ENCODE data around the gene SNRPA. TPM values are rescaled to one million over a fixed set of nuclear protein-coding genes. Genes with fewer than 3 reads are reported as not detected.

SNRPA gene
- total and polyA plus RNA-seq, 2 donors (not counting 1 experiment from before 2014, with no cell fraction given): 92.0 to 147 TPM

DNA sequence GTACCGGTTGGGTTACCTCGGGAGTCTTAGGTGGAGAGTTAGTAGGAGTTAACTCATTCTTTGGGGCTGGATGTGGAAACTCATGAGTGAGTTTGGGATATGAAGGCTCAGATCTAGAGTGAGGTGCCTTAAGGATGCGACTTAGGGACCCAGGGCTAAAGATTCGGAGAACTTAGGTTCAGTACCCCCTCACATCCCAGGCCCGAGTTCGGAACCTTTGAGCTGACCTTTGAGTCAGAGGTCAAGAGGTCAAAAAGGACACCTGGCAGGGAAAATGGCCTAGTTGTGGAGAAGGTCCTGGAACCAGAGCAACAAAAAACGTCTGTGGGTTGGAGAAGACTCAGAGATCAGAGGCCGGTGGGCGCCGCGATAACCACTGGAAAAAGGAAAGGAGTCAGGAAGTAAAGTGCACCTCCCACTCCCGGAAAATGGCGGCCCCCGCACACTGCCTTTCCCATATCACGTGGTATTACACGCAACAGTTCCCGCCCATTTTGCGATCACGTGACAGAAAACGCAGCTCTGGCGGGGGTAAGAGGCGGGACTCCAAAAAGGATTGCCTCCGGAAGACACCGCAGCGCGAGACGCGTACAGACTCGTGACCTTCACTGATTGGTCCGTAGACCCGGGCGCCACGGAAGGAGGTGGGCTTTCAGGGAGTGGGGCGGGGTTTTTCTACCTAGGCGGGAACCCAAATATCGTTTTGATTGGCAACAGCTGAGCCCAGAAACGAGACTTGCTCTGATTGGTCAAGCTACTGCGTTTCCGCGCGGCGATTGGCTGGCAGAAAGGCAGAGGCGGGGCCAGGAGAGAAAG, 737 bp upstream of the SNRPA start, which contains the start of gene ACTMAP:
Gene ACTMAP, minus strand, starts transcription at position 420 of the 816 bp plus-strand sequence. CDS start 674 bp downstream, outside the sequence.
- peak within 1 kb of the TSS; percentile 83 for H3K4me2 ChIP-seq (replicated peaks; ENCODE audit: low read depth, low read length, poor library complexity, severe bottlenecking)
- H3K4me1 ChIP-seq (ENCODE audit: control insufficient read depth in 2 of 2, insufficient read depth in 2 of 2, low read length in 2 of 2): peaks cover 29 to 54% of the 10 kb centered on the region in 2 donors
- H3K27me3 ChIP-seq (replicated peaks in 1 of 4; ENCODE audit: control extremely low read depth in 1 of 4, control insufficient read depth in 3 of 4, insufficient read depth in 4 of 4, low read length in 3 of 4): no peaks in the 10 kb centered on the region
- WGBS (ENCODE audit: insufficient coverage): under 1% methylated on average over 40 of the region's 43 CpGs
- peak within 1 kb of the TSS; percentile 93 for H3K4me3 Mint-ChIP-seq
- H3K27ac ChIP-seq (ENCODE audit: low read length in 2 of 2): peak within 1 kb of the TSS; percentile 94 to 97
- ChIA-PET CTCF (interaction anchor here (1.0 to 2.8 kb wide), 8 partner anchors 27 to 88 kb away, joined by 3 to 29 read pairs (median 9); partner anchors contain the start of genes COQ8B, EGLN2, ITPKC and RAB4B), POLR2A (interaction anchor here (0.6 to 4.7 kb wide), 11 partner anchors 27 to 592 kb away, joined by 3 to 99 read pairs (median 7); partner anchors contain the start of genes COQ8B, EGLN2, ITPKC and MIA)
- H3K4me3 ChIP-seq (ENCODE audit: control extremely low read depth in 1 of 5, extremely low read depth in 1 of 5, insufficient read depth in 1 of 5, low read depth in 2 of 5, low read length in 4 of 5): peak within 1 kb of the TSS; percentile 86 to 98 (median 89)
- peaks cover 53% of the 10 kb centered on the region for H3K79me2 ChIP-seq (ENCODE audit: control insufficient read depth, insufficient read depth, low read length)
- ATAC-seq (ENCODE audit: low read depth) (peak; percentile 88), DNase-seq (peak; percentile 100)
- no peaks in the 10 kb centered on the region for H3K9me3 ChIP-seq (ENCODE audit: control extremely low read depth in 1 of 3, control insufficient read depth in 2 of 3, insufficient read depth in 1 of 3, low read length in 2 of 3)
- H4K20me1 ChIP-seq (ENCODE audit: control insufficient read depth, insufficient read depth, low read length, poor library complexity, severe bottlenecking): peaks cover 18% of the 10 kb centered on the region
- H2AFZ ChIP-seq (ENCODE audit: insufficient read depth, low read depth, low read length, poor library complexity, severe bottlenecking): peak within 1 kb of the TSS; percentile 89
- peak within 1 kb of the TSS; percentile 95 for H3K27ac Mint-ChIP-seq
- no peaks in the 10 kb centered on the region for H3K27me3 Mint-ChIP-seq
- no peaks in the 10 kb centered on the region for H3K9me3 Mint-ChIP-seq (ENCODE audit: insufficient read depth)
- peak within 1 kb of the TSS; percentile 96 for H3K9ac ChIP-seq (ENCODE audit: low read length)
- peaks cover 41% of the 10 kb centered on the region for H3K4me1 Mint-ChIP-seq
- H3K36me3 ChIP-seq (replicated peaks in 1 of 2; ENCODE audit: control extremely low read depth in 1 of 2, control insufficient read depth in 1 of 2, extremely low read depth in 1 of 2, insufficient read depth in 2 of 2, low read length in 1 of 2): peaks cover 4 to 9% of the 10 kb centered on the region in 2 experiments
- no peak for TF ChIP-seq EZH2 (IDR thresholded peaks at IDR 0.05; ENCODE audit: borderline replicate concordance, insufficient read depth, low read depth, low read length, poor library complexity, severe bottlenecking)
- TF ChIP-seq, protein P1, sequence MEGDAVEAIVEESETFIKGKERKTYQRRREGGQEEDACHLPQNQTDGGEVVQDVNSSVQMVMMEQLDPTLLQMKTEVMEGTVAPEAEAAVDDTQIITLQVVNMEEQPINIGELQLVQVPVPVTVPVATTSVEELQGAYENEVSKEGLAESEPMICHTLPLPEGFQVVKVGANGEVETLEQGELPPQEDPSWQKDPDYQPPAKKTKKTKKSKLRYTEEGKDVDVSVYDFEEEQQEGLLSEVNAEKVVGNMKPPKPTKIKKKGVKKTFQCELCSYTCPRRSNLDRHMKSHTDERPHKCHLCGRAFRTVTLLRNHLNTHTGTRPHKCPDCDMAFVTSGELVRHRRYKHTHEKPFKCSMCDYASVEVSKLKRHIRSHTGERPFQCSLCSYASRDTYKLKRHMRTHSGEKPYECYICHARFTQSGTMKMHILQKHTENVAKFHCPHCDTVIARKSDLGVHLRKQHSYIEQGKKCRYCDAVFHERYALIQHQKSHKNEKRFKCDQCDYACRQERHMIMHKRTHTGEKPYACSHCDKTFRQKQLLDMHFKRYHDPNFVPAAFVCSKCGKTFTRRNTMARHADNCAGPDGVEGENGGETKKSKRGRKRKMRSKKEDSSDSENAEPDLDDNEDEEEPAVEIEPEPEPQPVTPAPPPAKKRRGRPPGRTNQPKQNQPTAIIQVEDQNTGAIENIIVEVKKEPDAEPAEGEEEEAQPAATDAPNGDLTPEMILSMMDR (IDR thresholded peaks at IDR 0.05): no peak
- intact Hi-C loops (cut with micrococcal nuclease): loop anchor here (1.0 to 5.0 kb wide), 8 partner anchors 27 to 512 kb away; partner anchors contain the start of genes COQ8B, HNRNPUL1 and NUMBL

All from B cell (primary cell).